ENCODE measurements around the gene BTBD9.

DNA sequence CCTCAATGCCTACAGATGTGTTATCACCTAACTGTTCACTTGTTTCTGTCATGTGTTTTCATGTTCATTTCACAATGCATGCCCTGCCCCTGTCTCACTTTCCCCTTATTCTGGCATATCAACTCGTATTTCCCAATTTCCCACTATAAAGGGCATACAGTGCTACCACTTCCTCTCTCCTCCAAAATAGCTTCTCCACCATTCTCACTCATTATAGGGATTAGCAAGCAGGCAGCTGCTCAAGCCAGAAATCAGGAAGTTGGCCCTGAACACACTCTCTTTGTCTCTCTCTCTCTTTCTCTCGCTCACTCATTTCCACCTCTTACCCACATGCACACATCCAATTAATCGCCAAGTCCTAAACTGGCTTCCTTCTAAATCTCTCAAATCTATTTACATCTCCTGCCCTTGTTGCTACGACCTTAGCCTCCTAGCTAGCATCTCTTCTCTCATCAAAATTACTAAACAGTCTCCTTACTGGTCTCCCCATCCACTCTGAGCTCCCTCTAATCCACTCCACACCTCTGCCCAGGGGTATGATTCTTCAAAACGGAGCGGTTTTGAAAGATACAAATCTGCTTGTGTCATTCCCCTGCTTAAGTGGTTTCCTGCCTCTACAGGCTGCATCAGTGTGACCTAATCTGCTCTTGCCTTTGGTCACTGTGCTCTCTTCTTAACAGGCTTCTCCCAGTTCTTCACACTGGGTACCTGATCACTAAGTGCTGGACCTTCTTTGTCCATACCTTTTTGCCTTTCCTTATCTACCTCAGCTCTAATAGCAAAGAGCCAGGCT is 196.2 kb downstream of the BTBD9 start:
- TF ChIP-seq, protein P1, sequence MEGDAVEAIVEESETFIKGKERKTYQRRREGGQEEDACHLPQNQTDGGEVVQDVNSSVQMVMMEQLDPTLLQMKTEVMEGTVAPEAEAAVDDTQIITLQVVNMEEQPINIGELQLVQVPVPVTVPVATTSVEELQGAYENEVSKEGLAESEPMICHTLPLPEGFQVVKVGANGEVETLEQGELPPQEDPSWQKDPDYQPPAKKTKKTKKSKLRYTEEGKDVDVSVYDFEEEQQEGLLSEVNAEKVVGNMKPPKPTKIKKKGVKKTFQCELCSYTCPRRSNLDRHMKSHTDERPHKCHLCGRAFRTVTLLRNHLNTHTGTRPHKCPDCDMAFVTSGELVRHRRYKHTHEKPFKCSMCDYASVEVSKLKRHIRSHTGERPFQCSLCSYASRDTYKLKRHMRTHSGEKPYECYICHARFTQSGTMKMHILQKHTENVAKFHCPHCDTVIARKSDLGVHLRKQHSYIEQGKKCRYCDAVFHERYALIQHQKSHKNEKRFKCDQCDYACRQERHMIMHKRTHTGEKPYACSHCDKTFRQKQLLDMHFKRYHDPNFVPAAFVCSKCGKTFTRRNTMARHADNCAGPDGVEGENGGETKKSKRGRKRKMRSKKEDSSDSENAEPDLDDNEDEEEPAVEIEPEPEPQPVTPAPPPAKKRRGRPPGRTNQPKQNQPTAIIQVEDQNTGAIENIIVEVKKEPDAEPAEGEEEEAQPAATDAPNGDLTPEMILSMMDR (IDR thresholded peaks at IDR 0.05): no peak
- no peak for TF ChIP-seq POLR2A (IDR thresholded peaks at IDR 0.05)

Data from lower leg skin (tissue), 3 donors.